CD4-positive, alpha-beta T cell treated with Interleukin-6 at 100 ng/mL for 8 hours (primary cell): ENCODE data around the gene MAMDC2.
"Not testable (repeated sequence)": the region's sequence is repeated elsewhere in the genome, so short reads cannot be mapped to it uniquely, and the experiment has no call there.

Experiments
- DNase-seq: peaks from one replicate; pipeline ENCODE4 v3.0.0-alpha.2; 2020; ENCODE audit warnings: mixed read lengths, low spot score

MAMDC2 gene

DNA sequence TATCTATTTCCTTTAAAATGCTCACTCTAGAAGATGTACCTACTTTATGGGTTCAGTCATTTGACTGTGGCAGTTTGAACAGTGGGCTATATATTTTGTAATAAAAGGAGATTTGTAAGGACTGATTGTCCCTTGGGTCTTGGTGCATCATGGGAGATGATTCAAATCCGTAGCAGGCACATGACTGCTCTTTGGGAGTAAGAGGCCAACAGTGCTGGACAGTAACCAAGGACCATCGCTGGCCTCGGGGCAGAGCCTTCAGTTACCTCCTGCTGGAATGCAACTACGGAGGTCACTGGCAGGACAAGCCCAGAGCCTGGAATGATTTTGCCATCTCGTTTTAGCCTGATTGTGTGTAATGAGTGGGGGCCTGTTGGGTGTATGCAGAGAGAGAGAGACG lies 7.0 kb upstream of the MAMDC2 start:
- DNase-seq, result no peak

DNA sequence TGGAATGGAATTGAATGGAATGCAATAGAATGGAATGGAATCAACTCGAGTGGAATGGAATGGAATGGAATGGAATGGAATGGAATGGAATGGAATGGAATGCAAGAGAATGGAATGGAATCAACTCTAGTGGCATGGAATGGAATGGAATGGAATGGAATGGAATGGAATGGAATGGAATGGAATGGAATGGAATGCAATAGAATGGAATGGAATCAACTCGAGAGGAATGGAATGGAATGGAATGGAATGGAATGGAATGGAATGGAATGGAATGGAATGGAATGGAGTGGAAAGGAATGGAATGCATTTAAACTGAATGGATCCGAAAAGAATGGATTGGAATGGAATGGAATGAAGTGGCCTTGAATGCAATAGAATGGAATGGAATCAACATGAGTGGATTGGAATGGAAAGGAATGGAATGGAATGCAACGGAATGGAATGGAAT lies 5.5 kb upstream of the MAMDC2 start:
- DNase-seq, result not testable (repeated sequence)

DNA sequence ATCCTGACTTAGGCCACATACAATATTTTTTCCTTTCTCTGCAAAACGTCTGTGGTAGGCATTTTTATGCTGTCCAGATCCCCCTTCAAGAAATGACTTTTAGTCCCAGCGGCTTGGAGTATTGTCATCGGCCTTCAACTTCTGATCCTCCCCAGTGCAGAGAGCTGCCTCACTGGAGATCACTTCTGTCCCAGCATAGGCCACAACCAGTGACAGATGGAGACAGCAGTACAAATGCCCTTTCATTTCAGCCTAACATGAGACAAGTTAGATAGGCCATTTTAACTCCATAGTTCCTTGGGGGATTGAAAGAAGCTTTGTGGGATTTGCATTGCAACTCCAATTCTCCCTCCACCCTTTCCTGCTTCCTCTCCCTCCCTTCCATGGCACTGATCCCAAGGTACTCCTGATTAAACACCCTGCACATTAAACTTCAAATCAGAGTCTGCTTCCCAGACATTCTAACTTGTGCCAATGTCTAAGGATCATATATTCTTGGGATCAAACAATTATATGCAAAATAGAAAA lies 3.2 kb upstream of the MAMDC2 start:
- DNase-seq, result no peak

DNA sequence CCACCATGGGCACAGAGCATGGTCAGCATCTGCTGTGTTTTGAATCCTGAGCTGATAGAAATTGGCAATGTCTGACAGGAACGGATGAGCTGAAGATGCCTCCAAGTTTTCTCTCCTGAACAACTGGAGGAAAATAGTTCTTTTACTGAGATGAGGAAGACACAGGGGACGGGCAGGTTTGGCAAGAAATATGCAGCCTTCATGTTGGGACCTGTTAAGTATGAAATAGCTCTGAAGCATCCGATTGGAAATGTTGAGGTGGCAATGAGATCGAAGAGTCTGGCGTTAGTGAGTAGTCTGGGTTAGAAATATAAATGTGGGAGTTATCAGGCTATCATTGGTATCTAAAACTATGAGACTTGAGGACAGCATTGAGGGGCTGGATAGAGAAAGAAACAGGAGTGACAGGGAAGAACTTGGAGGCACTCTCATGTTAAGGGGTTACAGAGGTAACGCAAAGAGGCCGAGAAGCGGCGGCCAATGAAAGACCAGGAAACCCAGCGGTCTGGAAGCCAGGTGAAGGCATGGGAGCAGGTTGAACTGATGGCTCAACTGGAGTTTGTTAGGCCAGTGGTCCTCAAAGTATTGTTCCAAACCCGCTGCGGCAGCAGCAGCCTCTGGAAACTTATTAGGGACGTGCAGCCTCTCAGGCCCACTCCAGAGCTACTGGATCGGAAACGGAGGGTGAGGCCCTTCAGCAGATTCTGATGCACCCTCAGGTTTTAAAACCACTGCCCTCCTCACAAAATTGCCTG lies 1.0 kb upstream of the MAMDC2 start:
- no peak for DNase-seq

DNA sequence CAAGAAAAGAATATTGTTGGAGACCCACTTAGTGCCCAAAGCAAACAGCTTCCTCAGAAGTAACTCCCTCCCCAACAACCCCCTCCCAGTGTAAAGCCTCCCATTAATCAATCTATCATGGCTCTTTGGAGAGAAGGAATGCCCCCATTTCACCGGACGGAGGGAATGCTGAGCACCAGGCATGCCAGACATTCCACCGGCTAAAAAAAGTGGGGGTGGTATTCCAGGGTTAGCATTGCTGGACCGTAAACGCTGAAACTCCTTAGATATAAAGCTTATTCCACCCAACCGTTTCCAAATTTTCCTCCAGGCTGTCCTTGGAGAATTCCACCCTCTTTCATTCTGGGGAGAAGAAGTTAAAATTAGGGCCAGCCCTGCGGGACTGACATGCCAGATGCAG lies 363 bp upstream of the MAMDC2 start:
- no peak for DNase-seq

DNA sequence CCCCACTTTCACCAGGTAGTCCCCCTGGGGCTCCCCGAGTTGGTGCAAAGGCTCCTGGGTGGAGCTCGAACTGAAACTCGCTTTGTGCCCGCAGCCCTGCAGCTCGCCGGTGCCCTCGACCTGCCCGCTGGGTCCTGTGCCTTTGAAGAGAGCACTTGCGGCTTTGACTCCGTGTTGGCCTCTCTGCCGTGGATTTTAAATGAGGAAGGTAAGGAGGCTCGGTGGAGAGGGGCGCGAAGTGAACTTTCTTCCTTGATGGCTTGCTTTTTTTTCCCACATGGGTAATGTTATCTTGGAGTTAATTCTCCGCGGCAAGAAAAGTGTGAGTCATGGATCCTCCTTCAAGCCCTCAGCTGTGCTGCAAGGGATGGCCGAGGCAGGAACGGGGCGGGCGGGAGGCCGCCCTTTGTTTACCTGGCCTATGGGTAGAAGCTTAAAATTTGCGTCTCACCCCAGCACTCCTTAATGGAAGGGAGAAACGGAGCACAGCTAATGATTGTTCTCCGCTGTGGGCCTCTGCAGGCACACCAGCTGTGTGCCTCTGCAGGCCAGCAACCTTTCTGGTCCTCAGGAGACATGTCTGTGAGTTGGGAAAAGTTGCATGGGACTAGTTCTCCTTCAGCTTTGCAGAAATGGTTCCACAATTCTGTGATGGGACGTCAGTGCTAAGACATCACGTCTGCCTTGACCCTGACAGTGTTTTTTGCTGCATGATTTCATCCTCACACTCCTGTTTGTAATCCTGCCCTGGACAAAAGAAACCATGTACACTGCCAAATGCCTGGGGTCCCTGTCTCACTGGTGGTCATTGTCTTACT lies 1.1 kb downstream of the MAMDC2 start:
- DNase-seq, result no peak

DNA sequence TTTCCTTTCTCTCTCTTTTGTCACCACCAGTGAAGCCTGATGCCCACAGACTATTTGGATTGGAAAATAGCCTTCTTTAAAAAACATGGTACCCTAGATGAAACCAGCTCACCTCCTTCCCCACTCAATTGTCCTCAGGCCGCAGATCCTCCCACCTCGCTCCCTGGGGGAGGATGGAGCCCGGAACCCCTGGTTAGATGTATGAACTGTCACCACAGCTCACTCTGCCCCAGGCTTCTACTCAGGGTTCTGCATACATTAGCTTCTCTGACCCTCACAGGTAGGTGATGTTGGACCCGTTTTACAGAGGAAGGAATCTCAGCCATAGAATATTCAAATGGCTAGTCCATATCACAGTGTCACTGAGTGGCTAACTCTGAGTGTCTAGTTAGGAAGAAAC lies 1.8 kb downstream of the MAMDC2 start:
- no peak for DNase-seq

DNA sequence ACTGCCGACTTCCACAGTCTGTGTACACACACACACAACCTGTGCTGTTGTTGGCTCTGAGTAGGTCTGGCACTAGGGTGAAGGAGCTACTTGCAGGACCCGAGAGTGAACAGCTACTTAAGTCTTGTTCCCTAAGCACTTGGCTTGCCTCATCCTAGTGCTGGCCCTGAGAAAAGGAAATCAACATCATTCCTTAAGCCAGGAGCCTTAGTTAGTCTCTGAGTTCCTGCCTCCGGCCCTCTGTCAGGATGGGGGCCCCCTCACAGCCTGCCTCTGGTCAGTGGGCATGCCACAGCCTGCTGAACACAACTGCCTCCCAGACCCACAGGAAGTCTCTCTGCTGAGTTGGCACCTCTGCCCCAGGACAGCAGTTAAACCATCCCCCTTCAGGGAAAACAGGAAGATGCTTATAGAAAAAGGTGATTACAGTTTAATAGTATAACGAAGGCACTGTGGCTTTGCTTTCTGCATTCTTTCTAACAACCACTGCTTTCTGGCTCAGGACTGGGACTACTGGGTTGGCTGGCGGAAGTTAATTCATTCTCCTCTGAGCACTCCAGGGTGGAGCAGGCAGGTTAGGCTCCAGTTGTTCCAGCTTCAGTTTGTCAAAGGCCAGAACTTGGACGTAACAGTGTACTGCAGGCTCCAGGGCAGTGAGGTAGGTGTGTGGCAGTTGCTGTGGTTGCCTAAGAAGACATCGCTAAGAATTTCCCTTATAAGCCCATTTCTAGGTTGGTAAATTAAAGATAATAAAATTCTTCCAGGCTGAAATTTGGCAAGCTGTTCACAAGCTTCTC lies 2.8 kb downstream of the MAMDC2 start:
- DNase-seq, result no peak

DNA sequence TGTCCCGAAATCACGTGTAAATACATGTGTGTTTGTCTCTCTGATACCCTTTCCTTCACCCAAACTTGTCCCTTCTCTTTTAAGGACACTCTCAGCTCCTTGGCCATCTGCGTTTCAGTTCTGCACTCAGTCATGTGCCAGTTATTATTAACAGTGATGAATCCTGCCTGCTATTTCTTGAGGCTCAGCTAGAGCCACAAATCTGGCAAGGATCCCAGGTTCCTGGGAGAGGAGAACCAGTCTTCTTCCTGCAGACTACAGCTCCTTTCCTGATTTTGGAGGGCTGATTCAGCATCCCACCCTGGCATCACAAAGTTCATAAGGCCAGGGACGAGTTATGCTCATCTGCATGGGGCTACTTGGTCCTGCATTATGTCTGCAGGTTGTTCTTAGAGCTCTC lies 5.6 kb downstream of the MAMDC2 start:
- DNase-seq, result no peak

DNA sequence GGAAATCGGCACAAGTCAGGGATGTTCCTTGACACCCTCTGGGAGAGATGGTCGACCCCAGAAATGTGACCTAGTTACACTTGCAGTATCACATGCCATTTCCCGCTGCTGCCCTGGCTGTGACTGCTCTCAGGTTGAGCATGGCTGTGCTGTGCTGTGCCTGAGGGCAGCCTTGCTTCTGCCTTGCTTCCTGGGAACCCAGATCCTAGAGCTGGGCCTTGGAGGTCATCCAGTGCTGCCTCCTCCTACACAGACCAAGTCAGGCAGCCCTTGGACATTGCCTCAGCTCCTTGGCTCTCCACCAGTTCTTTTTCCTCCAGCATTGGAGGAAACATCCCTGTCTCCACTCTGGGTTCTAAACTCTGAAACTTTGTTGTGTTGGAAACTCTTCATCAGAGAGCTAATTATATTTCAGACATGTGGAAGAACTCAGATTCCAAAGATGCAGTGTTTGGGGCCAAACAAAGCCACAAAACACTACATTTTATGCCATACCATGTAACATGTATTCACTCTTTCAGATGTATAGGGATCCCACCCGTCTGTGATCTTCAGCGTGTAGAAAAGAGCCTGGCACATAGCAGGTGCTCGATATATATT lies 6.1 kb downstream of the MAMDC2 start:
- DNase-seq, result no peak

DNA sequence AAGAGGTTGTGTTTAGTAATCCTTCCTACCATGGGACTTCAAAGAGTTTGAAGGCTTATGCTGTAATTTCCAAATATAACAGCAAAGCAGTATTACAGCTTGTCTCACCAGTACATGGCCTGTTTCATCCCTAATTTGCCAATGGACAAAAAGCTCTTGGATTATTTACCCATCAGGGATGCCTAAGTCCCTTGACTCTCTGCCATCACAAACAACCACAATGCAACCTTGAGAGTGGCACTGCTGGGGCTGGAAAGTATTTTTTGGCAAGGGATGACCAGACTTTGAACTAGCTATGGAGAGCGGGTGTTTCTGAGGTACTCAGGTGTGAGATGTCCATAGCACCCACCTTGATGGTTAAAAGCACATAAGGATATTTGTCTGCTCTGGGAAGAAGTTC lies 9.1 kb downstream of the MAMDC2 start:
- DNase-seq, result no peak

DNA sequence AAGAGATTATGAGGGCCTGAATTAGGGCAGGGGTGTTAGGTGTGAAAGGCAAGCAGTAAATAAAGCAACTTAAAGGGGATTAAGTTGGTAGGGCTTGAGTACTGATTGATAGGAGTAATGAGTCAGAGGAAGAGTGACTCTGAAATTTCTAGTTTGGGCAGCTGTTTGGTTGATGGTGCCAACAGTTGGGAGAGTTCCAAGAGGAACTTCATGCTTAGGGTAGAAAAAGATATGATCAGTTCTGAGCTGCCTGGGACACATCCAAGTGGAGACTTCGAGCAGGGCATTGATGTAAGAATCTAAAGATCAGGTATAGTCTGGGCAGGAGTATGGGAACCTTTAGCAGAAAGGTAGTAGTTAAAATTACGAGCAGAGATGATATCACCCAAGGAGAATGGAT lies 10.2 kb downstream of the MAMDC2 start:
- DNase-seq, result no peak

DNA sequence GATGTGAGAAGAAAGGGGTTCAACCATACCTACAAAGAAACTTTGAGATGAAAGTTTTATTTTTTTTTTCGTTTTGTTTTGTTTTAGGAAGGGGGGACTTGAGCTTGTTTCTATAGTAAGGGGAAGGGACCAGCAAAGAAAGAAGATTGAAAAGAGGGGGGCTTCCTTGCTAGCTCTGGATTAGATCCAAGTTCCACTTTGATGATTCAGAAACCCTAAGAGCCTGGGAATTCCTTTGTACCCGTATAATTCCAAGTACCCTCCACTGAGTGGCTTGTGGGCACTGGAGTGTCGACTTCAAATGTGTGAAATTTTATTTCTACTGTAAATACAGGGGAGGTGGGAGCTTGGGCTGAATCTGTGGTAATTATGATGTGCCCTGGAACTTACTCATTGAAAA lies 10.9 kb downstream of the MAMDC2 start:
- no peak for DNase-seq

DNA sequence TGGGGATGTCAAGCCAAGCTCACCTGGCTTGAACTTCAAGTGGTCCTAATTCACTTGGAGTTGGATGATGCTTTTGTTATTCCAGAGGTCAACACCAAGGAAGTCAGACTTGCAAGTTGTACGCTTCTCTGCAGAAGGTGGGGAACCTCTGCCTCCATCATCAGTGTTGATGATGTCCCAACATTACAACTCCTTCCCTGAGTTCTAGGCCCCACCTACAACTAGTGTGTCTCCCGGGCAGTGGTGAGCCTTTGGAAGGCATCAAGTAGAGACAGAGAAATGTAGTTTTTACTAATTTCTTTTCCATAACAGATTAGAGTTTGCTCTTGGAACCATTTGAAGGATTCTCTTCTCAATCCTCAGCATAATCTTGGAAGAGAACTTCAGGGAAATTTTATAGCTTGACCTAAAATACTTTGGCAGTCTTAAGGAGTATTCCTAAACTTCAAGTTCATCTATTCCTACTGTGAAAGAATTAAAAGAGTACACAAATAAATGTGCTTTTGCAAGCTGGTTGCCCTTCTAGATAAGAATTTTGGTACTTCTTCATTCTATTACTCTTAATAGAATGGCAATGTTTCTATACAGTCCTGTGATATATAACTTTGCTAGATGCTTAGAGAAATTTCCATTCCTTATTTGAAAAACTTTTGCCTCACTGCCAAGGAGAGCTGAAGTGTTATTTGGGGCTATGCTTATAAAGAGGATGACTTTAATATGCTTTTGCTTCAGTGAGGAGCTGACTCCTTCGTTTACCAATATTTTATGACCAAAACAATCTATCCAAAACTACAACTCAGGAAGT lies 12.0 kb downstream of the MAMDC2 start:
- no peak for DNase-seq

DNA sequence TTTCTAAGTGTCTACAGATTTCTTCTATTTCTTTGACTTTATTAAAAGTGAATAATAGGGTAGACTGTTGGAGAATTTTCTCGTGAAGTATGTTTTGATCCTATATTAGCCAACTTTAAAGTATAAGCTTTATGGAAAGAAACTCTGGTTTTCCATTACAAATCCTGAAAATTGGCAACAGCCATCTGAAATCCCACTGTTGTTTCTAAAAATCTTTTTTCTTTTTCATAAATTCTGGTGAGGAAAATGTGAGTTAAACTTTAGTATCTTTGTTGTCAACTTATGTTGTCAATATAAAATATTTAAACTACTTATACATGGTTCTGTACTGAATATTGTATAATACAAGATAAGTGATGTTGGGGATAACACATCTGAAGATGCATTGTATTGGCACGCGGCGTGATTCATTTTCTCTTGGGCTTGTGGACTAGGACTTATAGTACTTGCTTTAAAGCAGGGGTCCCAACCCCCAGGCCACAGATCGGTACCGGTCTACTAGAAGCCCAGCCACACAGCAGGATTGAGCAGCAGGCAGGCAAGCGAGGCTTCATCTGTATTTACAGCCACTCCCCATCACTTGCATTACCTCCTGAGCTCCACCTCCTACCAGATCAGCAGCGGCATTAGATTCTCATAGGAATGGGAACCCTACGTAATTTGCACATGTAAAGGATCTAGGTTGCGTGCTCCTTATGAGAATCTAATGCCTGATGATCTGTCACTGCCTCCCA lies 12.7 kb downstream of the MAMDC2 start:
- DNase-seq, result no peak

DNA sequence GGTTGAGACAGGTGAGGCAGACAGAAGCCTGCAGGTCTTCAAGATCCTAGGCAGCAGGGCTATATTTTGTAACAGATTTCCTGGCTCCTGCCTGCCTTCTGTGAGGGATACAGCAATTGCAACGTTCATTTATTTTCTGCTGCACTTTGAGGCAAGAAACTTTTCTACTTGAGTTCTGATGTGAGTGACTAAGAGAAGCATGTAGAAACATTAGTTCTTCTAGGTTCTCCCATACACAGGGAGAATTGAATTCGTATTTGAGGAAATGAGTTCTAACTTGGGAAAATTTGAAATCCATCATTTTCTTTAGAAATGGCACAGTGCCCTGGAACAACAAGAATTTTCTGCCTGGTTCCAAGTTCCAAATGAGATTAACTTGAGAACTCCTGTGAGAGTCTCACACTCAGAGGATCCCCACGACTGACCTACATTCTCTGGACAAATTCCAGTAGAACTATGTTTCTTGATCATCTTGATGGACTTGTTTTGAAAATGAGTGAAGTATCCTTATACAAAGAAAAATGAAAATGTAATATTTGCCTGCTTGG lies 15.0 kb downstream of the MAMDC2 start:
- no peak for DNase-seq

DNA sequence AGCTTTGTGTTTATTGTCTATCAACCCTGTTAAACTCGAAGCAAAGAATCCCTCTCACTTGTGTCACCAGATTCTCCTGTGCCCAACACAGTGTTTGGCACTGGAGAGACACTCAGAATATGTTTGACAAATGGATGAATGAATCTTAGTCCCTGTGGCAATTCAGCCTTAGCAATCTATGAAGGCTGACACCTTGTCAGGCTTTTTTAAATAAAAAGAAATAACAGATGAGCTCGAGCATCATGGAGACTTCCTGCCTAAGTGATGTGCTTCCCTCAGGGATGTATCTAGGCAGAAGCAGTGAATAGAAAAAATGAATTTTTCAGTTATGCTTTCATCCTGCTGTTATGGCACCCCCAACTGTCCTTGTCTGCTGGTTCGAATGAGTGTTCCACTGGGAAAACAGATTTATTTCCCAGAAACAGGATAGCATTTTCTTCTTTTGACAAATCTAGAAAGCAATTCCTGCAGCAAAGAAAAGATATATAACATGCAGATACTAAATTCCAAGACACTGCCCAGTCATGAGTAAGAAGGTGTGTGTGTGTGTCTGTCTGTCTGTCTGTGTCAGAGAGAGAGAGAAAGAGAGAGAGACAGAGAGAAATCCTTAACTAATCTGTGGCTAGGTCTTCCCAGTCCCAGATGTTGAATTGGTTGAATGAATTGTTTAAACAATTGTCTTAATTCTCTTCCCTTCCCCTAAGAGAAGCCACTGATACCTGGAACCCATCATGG lies 16.7 kb downstream of the MAMDC2 start:
- DNase-seq, result no peak

DNA sequence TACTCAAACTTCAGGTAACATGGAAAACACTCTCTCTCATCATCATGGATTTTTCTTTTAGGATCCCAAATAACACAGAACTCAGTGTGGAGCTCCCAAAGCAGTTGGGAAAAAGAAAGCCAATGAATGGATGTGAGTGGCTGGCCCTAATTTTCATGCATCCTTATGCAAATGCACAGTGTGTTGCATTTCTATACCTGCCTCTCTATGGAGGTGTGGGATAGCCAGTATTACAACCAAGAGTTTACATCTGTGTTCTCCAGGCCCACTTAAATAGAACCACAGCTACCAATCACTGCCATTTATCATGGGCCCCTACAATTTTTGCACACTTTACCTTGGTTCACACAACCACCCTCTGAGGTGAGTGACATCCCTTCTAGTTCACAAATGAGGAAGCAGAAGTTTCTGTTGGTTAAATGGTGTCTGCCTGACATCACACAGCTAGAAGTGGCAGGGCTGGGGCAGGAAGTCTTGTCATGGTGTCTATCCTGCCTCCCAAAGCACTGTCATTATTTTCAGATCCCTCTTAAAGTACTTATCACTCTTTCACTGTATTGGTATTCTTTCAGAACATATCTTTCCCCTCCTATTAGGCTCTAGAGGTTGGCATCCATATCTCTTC lies 17.3 kb downstream of the MAMDC2 start:
- DNase-seq, result no peak

DNA sequence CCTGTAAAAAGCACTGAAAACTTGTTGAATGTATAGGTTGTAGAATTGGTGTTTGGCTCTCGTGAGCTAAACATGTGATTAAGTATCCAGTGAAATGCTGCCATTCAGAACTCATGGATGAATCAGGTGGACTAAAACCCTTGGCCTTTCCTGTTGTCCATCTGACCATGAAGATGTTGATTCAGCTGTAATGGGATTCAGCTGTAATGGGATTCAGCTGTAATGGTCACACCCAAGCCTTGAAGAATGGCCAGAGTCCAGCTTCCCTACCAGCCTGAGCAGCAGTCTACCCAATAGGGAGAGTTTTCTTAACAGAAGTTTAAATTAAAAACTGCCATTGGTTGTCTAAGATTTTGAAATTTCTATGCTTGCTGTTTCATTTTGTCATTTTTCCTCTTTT lies 18.1 kb downstream of the MAMDC2 start:
- no peak for DNase-seq
